ENCODE data around the gene HCK.

HCK gene

GRCh38 chr20:32012159-32012688, 39.8 kb upstream of the HCK start:
- TF ChIP-seq TAF1 (IDR thresholded peaks at IDR 0.05; ENCODE audit: borderline replicate concordance, insufficient read depth, low read length) (no peak), SIN3A (IDR thresholded peaks at IDR 0.05; ENCODE audit: borderline replicate concordance, insufficient read depth, low read length) (no peak), FOXP2 (optimal IDR thresholded peaks at IDR 0.05; ENCODE audit: borderline replicate concordance, extremely low read depth, extremely low read length, insufficient read depth) (no peak), POLR2AphosphoS5 (IDR thresholded peaks at IDR 0.05; ENCODE audit: low read depth, low read length) (no peak)
- TF ChIP-seq, protein P1, sequence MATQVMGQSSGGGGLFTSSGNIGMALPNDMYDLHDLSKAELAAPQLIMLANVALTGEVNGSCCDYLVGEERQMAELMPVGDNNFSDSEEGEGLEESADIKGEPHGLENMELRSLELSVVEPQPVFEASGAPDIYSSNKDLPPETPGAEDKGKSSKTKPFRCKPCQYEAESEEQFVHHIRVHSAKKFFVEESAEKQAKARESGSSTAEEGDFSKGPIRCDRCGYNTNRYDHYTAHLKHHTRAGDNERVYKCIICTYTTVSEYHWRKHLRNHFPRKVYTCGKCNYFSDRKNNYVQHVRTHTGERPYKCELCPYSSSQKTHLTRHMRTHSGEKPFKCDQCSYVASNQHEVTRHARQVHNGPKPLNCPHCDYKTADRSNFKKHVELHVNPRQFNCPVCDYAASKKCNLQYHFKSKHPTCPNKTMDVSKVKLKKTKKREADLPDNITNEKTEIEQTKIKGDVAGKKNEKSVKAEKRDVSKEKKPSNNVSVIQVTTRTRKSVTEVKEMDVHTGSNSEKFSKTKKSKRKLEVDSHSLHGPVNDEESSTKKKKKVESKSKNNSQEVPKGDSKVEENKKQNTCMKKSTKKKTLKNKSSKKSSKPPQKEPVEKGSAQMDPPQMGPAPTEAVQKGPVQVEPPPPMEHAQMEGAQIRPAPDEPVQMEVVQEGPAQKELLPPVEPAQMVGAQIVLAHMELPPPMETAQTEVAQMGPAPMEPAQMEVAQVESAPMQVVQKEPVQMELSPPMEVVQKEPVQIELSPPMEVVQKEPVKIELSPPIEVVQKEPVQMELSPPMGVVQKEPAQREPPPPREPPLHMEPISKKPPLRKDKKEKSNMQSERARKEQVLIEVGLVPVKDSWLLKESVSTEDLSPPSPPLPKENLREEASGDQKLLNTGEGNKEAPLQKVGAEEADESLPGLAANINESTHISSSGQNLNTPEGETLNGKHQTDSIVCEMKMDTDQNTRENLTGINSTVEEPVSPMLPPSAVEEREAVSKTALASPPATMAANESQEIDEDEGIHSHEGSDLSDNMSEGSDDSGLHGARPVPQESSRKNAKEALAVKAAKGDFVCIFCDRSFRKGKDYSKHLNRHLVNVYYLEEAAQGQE (IDR thresholded peaks at IDR 0.05; ENCODE audit: insufficient read depth in 1 of 2, low read depth in 2 of 2, low read length in 2 of 2), result no peak

GRCh38 chr20:32013326-32013725, 38.7 kb upstream of the HCK start:
- TF ChIP-seq, protein P1 (IDR thresholded peaks at IDR 0.05; ENCODE audit: insufficient read depth in 1 of 2, low read depth in 2 of 2, low read length in 2 of 2), result no peak
- no peak for TF ChIP-seq TAF1 (IDR thresholded peaks at IDR 0.05; ENCODE audit: borderline replicate concordance, insufficient read depth, low read length)
- TF ChIP-seq SIN3A (IDR thresholded peaks at IDR 0.05; ENCODE audit: borderline replicate concordance, insufficient read depth, low read length), result no peak
- no peak for TF ChIP-seq FOXP2 (optimal IDR thresholded peaks at IDR 0.05; ENCODE audit: borderline replicate concordance, extremely low read depth, extremely low read length, insufficient read depth)
- no peak for TF ChIP-seq POLR2AphosphoS5 (IDR thresholded peaks at IDR 0.05; ENCODE audit: low read depth, low read length)

GRCh38 chr20:32017711-32018251, 34.3 kb upstream of the HCK start:
- no peak for TF ChIP-seq FOXP2 (optimal IDR thresholded peaks at IDR 0.05; ENCODE audit: borderline replicate concordance, extremely low read depth, extremely low read length, insufficient read depth)
- TF ChIP-seq POLR2AphosphoS5 (IDR thresholded peaks at IDR 0.05; ENCODE audit: low read depth, low read length), result no peak
- no peak for TF ChIP-seq TAF1 (IDR thresholded peaks at IDR 0.05; ENCODE audit: borderline replicate concordance, insufficient read depth, low read length)
- TF ChIP-seq SIN3A (IDR thresholded peaks at IDR 0.05; ENCODE audit: borderline replicate concordance, insufficient read depth, low read length), result no peak
- TF ChIP-seq, protein P1 (IDR thresholded peaks at IDR 0.05; ENCODE audit: insufficient read depth in 1 of 2, low read depth in 2 of 2, low read length in 2 of 2), result no peak

GRCh38 chr20:32018269-32019155, 33.5 kb upstream of the HCK start:
- TF ChIP-seq POLR2AphosphoS5 (IDR thresholded peaks at IDR 0.05; ENCODE audit: low read depth, low read length) (peak; percentile 51; the same call in 1 of the 2 replicates), SIN3A (IDR thresholded peaks at IDR 0.05; ENCODE audit: borderline replicate concordance, insufficient read depth, low read length) (no peak)

DNA sequence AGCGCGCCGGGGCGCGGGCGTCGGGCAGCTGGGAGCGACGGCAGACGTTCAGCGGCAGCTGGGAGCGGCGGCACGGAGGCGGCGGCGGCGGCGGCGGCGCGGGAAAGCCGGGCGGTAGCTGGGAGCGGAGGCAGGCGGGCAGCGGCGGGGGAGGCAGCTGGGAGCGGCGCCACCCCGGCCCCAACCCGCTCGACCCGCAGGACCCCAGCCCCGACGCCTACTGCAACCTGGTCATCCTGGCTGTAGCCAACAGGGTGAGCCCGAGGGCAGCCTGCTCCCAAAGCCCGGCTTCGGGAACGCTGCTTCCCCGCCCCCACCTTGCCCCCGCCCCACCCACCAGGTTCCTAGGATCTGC, 32.9 kb upstream of the HCK start:
- TF ChIP-seq FOXP2 (optimal IDR thresholded peaks at IDR 0.05; ENCODE audit: borderline replicate concordance, extremely low read depth, extremely low read length, insufficient read depth) (no peak), SIN3A (IDR thresholded peaks at IDR 0.05; ENCODE audit: borderline replicate concordance, insufficient read depth, low read length) (no peak)

All from PFSK-1 (cell line).